Neuronal stem cell (in vitro differentiated cells): ENCODE measurements around the gene CLDN3.
"Not testable (repeated sequence)": the region's sequence is repeated elsewhere in the genome, so short reads cannot be mapped to it uniquely, and the experiment has no call there.

Experiments used
- DNase-seq: peaks from one replicate; pipeline ENCODE4 v3.0.0-alpha.2; 2013; ENCODE audit warnings: low spot score
- H2AFZ ChIP-seq: one replicate; pipeline ENCODE4 v1.6.1; 2013; ENCODE audit warnings: mild to moderate bottlenecking, low read length, inconsistent platforms
- H2AK5ac ChIP-seq: 2 replicates; pipeline ENCODE4 v1.6.1; 2013; ENCODE audit warnings: low read depth, mild to moderate bottlenecking, inconsistent platforms, low read length, moderate library complexity, mixed read lengths
- H2BK120ac ChIP-seq: 2 replicates; pipeline ENCODE4 v1.6.1; 2013; ENCODE audit warnings: low read depth, mild to moderate bottlenecking, inconsistent platforms, low read length, moderate library complexity, mixed read lengths
- H2BK12ac ChIP-seq: one replicate; pipeline ENCODE4 v1.6.1; 2013; ENCODE audit warnings: low read length, inconsistent platforms
- H2BK15ac ChIP-seq: 2 replicates; pipeline ENCODE4 v1.6.1; 2013; ENCODE audit warnings: mild to moderate bottlenecking, low read length, inconsistent platforms, mixed read lengths
- H2BK5ac ChIP-seq: one replicate; pipeline ENCODE4 v1.6.1; 2013; ENCODE audit warnings: inconsistent platforms, mild to moderate bottlenecking, low read length, moderate library complexity
- H3K14ac ChIP-seq: one replicate; pipeline ENCODE4 v1.6.1; 2013; ENCODE audit warnings: low read length, inconsistent platforms
- H3K18ac ChIP-seq: 2 replicates; pipeline ENCODE4 v1.6.1; 2013; ENCODE audit warnings: low read length, inconsistent platforms
- H3K23ac ChIP-seq: 2 replicates; pipeline ENCODE4 v1.6.1; 2013; ENCODE audit warnings: low read depth, mild to moderate bottlenecking, mixed read lengths, low read length, inconsistent platforms; ENCODE audit not compliant: poor library complexity
- H3K27ac ChIP-seq: replicated peaks from 3 replicates; pipeline ENCODE4 v1.5.1; 2013; ENCODE audit warnings: low read length, inconsistent platforms
- H3K27me3 ChIP-seq, 3 experiments: 2 replicates each; pipeline ENCODE4 v1.6.1; 2013; ENCODE audit warnings: low read length in 3 of 3, mild to moderate bottlenecking in 2 of 3, inconsistent platforms in 1 of 3, low read depth in 1 of 3, mixed read lengths in 1 of 3, moderate library complexity in 1 of 3; ENCODE audit not compliant: control insufficient read depth in 3 of 3, insufficient read depth in 3 of 3
- H3K36me3 ChIP-seq, 2 donors: replicated peaks in 1 of 2; 2 replicates each; pipeline ENCODE4 v1.6.1; 2013; ENCODE audit warnings: low read length in 2 of 2; ENCODE audit not compliant: control insufficient read depth in 2 of 2, insufficient read depth in 2 of 2
- H3K4ac ChIP-seq: 2 replicates; pipeline ENCODE4 v1.6.1; 2013; ENCODE audit warnings: inconsistent platforms, mild to moderate bottlenecking, low read length, moderate library complexity
- H3K4me1 ChIP-seq, 2 donors: 1 replicate in 1 of 2; 2 replicates in 1 of 2; pipeline ENCODE4 v1.6.1; 2013; ENCODE audit warnings: low read length in 2 of 2, low read depth in 1 of 2; ENCODE audit not compliant: control insufficient read depth in 2 of 2, insufficient read depth in 1 of 2
- H3K4me2 ChIP-seq: one replicate; pipeline ENCODE4 v1.6.1; 2013; ENCODE audit warnings: mild to moderate bottlenecking, low read length, inconsistent platforms; ENCODE audit not compliant: insufficient read depth, poor library complexity, severe bottlenecking
- H3K4me3 ChIP-seq, 2 donors: 2 replicates each; pipeline ENCODE4 v1.5.1; 2013; ENCODE audit warnings: low read length in 2 of 2, mild to moderate bottlenecking in 2 of 2, inconsistent platforms in 1 of 2, moderate library complexity in 1 of 2
- H3K79me1 ChIP-seq: one replicate; pipeline ENCODE4 v1.6.1; 2013; ENCODE audit warnings: low read depth, mild to moderate bottlenecking, inconsistent platforms, low read length, moderate library complexity
- H3K9ac ChIP-seq: one replicate; pipeline ENCODE4 v1.6.1; 2013; ENCODE audit warnings: mild to moderate bottlenecking, low read depth, low read length, inconsistent platforms; ENCODE audit not compliant: poor library complexity
- H3K9me3 ChIP-seq, 2 donors: replicated peaks in 1 of 2; 2 replicates each; pipeline versions ENCODE3 to v1.6.1; 2013; ENCODE audit warnings: low read length in 2 of 2, mild to moderate bottlenecking in 2 of 2, inconsistent platforms in 1 of 2, low read depth in 1 of 2, mixed read lengths in 1 of 2, moderate library complexity in 1 of 2; ENCODE audit not compliant: control insufficient read depth in 2 of 2, insufficient read depth in 1 of 2
- H4K8ac ChIP-seq: one replicate; pipeline ENCODE4 v1.6.1; 2013; ENCODE audit warnings: low read depth, mild to moderate bottlenecking, inconsistent platforms, low read length, moderate library complexity
- H4K91ac ChIP-seq: one replicate; pipeline ENCODE4 v1.6.1; 2013; ENCODE audit warnings: low read length, low read depth, mild to moderate bottlenecking, inconsistent platforms; ENCODE audit not compliant: poor library complexity
- WGBS, 2 donors: extraction: QIAGEN DNeasy Blood & Tissue Kit; methylation state at CpG; one replicate each; pipeline ENCODE4 v1.1.7; 2013; ENCODE audit warnings: missing lambda C conversion rate in 2 of 2, mixed read lengths in 1 of 2; ENCODE audit not compliant: insufficient read length in 2 of 2, insufficient replicate concordance in 1 of 2; ENCODE audit errors: extremely low coverage in 2 of 2; 5-methylcytosine and 5-hydroxymethylcytosine counted together

Gene CLDN3

GRCh38 chr7:73801577-73801976 lies 31.5 kb upstream of the CLDN3 start:
- no CpG with 5 or more reads among the region's 1 CpG for WGBS, 2 donors
- Histone ChIP-seq H2AK5ac (no peak overlapping the region), H3K18ac (no peak overlapping the region), H3K36me3 (no peaks in the 10 kb centered on the region), H3K9ac (no peak overlapping the region), H2BK5ac (no peak overlapping the region), H3K27ac (no peak overlapping the region), H3K4me1 (no peaks in the 10 kb centered on the region), H3K14ac (no peak overlapping the region), H3K27me3 (no peaks in the 10 kb centered on the region), H3K4me3 (no peak overlapping the region), H3K23ac (no peak overlapping the region), H2BK12ac (no peak overlapping the region), H3K4me2 (no peak overlapping the region), H3K4ac (no peak overlapping the region), H4K91ac (no peak overlapping the region), H2BK15ac (no peak overlapping the region), H3K79me1 (no peaks in the 10 kb centered on the region), H2BK120ac (no peak overlapping the region), H3K9me3 (no peaks in the 10 kb centered on the region), H4K8ac (no peak overlapping the region), H2AFZ (no peak overlapping the region)
- DNase-seq, result no peak

- Histone ChIP-seq H4K91ac (no peak overlapping the region), H3K27ac (no peak overlapping the region), H3K14ac (no peak overlapping the region), H3K4me2 (no peak overlapping the region), H3K36me3 (no peaks in the 10 kb centered on the region), H3K79me1 (no peaks in the 10 kb centered on the region), H2BK15ac (no peak overlapping the region), H3K18ac (no peak overlapping the region), H2AK5ac (no peak overlapping the region), H3K23ac (no peak overlapping the region), H3K27me3 (no peaks in the 10 kb centered on the region), H4K8ac (no peak overlapping the region), H3K4ac (no peak overlapping the region), H2AFZ (no peak overlapping the region), H2BK5ac (no peak overlapping the region), H3K4me1 (no peaks in the 10 kb centered on the region), H3K9me3 (no peaks in the 10 kb centered on the region), H2BK12ac (no peak overlapping the region), H2BK120ac (no peak overlapping the region), H3K9ac (no peak overlapping the region), H3K4me3 (no peak overlapping the region)
- WGBS, 2 donors, result no CpG with 5 or more reads among the region's 10 CpGs
- no peak for DNase-seq
Observed at GRCh38 chr7:73799282-73800141, 29.4 kb upstream of the CLDN3 start.

GRCh38 chr7:73797176-73797575 lies 27.1 kb upstream of the CLDN3 start:
- not testable (repeated sequence) for H3K18ac ChIP-seq, H3K4me1 ChIP-seq, DNase-seq, H3K14ac ChIP-seq, H3K36me3 ChIP-seq, H2AFZ ChIP-seq, H2BK120ac ChIP-seq, H3K27me3 ChIP-seq, H3K79me1 ChIP-seq, H2AK5ac ChIP-seq, H3K9ac ChIP-seq, H2BK12ac ChIP-seq, H2BK5ac ChIP-seq, H3K4me3 ChIP-seq, H3K23ac ChIP-seq, H3K9me3 ChIP-seq, H3K4me2 ChIP-seq, H4K8ac ChIP-seq, H3K27ac ChIP-seq, H2BK15ac ChIP-seq, H3K4ac ChIP-seq, H4K91ac ChIP-seq
- no CpG with 5 or more reads among the region's 34 CpGs for WGBS, 2 donors

- H3K9ac ChIP-seq, H3K18ac ChIP-seq, H2BK12ac ChIP-seq, DNase-seq, H2AFZ ChIP-seq, H4K8ac ChIP-seq, H2AK5ac ChIP-seq, H4K91ac ChIP-seq, H3K23ac ChIP-seq, H3K27ac ChIP-seq, H3K4me1 ChIP-seq, H3K9me3 ChIP-seq, H3K4me3 ChIP-seq, H3K14ac ChIP-seq, H3K36me3 ChIP-seq, H2BK5ac ChIP-seq, H3K4me2 ChIP-seq, H3K27me3 ChIP-seq, H3K4ac ChIP-seq, H2BK15ac ChIP-seq, H3K79me1 ChIP-seq, H2BK120ac ChIP-seq: not testable (repeated sequence)
- no CpG with 5 or more reads among the region's 6 CpGs for WGBS, 2 donors
Observed at GRCh38 chr7:73796656-73797055, 26.6 kb upstream of the CLDN3 start.
